WTC11 (cell line): ENCODE measurements around the gene MYL9.

Source experiments
- KAT7 ChIP-seq: sonication (generic); formaldehyde crosslinking; IDR thresholded peaks from 2 replicates; pipeline ENCODE4 v1.8.1; 2023; ENCODE audit warnings: missing genetic modification reagents, mild to moderate bottlenecking, borderline replicate concordance
- TF ChIP-seq, protein P1 (sequence below): fragments of 200-600 bp; IDR thresholded peaks from 2 replicates; pipeline ENCODE4 v1.8.0; 2022; ENCODE audit warnings: antibody characterized with exemption
- TF ChIP-seq, protein P2 (sequence below): sonication (generic); formaldehyde crosslinking; IDR thresholded peaks from 2 replicates; pipeline ENCODE4 v1.8.0; 2022; ENCODE audit warnings: mild to moderate bottlenecking, missing genetic modification reagents

DNA sequence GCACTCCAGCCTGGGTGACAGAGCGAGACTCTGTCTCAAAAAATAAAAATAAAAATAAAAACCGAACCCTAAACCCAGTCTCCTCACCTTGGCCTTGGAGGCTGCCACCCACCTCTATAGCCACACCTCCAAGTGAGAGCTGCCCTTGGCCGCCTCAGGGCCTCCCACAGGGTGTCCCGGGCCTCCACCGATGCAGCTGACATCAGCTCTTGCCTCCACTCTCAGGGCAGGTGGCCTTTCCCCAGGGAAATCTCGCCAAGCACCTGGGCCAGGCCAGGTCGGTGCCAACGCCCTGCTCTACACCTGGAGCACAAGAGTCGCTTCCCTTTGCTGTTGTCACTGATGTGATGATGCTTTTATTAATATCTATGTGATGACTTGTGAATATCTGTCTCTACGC, 8.9 kb upstream of the MYL9 start:
- TF ChIP-seq KAT7 = no peak
- TF ChIP-seq, protein P1, sequence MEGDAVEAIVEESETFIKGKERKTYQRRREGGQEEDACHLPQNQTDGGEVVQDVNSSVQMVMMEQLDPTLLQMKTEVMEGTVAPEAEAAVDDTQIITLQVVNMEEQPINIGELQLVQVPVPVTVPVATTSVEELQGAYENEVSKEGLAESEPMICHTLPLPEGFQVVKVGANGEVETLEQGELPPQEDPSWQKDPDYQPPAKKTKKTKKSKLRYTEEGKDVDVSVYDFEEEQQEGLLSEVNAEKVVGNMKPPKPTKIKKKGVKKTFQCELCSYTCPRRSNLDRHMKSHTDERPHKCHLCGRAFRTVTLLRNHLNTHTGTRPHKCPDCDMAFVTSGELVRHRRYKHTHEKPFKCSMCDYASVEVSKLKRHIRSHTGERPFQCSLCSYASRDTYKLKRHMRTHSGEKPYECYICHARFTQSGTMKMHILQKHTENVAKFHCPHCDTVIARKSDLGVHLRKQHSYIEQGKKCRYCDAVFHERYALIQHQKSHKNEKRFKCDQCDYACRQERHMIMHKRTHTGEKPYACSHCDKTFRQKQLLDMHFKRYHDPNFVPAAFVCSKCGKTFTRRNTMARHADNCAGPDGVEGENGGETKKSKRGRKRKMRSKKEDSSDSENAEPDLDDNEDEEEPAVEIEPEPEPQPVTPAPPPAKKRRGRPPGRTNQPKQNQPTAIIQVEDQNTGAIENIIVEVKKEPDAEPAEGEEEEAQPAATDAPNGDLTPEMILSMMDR = no peak
- TF ChIP-seq, protein P2, sequence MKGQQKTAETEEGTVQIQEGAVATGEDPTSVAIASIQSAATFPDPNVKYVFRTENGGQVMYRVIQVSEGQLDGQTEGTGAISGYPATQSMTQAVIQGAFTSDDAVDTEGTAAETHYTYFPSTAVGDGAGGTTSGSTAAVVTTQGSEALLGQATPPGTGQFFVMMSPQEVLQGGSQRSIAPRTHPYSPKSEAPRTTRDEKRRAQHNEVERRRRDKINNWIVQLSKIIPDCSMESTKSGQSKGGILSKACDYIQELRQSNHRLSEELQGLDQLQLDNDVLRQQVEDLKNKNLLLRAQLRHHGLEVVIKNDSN (CRISPR knock-in tag) = no peak
